ENCODE results near the gene CRISPLD2.

Gene CRISPLD2

DNA sequence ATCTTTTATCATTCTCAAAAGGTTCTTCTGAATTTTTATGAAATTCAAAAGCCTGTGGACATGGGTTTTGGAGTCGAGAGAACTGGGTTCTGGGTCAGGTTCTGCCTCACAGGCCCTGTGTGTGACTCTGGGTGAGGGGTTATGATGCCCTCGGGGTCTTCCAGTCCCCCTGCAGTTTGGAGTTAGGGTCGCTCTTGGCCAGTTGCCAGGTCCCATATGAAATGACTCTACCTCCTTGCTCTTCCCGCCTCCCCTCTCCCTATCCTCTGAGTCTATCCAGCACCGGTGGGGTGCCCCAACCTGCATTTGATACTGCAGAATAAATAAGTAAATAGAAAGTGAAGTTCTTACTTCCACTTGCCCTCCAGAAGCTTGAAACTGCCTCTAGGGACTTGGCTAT is 137.4 kb downstream of the CRISPLD2 start:
- Histone ChIP-seq H3K4me1 (ENCODE audit: insufficient read depth, low read length) (no peaks in the 10 kb centered on the region), H3K9ac (ENCODE audit: low read depth, low read length) (no peak overlapping the region), H3K36me3 (ENCODE audit: insufficient read depth, low read length) (no peaks in the 10 kb centered on the region), H3K9me3 (ENCODE audit: control insufficient read depth, insufficient read depth, low read length) (no peaks in the 10 kb centered on the region)

GRCh38 chr16:84957792-84958191 is 138.0 kb downstream of the CRISPLD2 start:
- Histone ChIP-seq H3K9ac (ENCODE audit: low read depth, low read length) (no peak overlapping the region), H3K4me1 (ENCODE audit: insufficient read depth, low read length) (no peaks in the 10 kb centered on the region), H3K36me3 (ENCODE audit: insufficient read depth, low read length) (no peaks in the 10 kb centered on the region), H3K9me3 (ENCODE audit: control insufficient read depth, insufficient read depth, low read length) (no peaks in the 10 kb centered on the region)

Data from ES-I3 (cell line).